ENCODE measurements around the gene NHP2.

GRCh38 chr5:178149199-178149932 is 4.3 kb downstream of the NHP2 start:
- TF ChIP-seq POLR2A (IDR thresholded peaks at IDR 0.05) = no peak
- TF ChIP-seq CTCF (IDR thresholded peaks at IDR 0.05) = no peak

Data from heart left ventricle (tissue), 13 donors.